Transverse colon (tissue), 4 donors: Measurements from ENCODE around the gene OR9G4.

Experiments
- EP300 ChIP-seq: sonication (generic); formaldehyde crosslinking; IDR thresholded peaks from one replicate; pipeline ENCODE4 v1.6.1; 2017; ENCODE audit warnings: antibody characterized with exemption, low read depth
- POLR2A ChIP-seq: fragments of 450-650 bp; IDR thresholded peaks from one replicate; pipeline ENCODE4 v1.6.1; 2016; ENCODE audit warnings: antibody characterized with exemption, mild to moderate bottlenecking, moderate library complexity
- POLR2AphosphoS5 ChIP-seq, 3 donors: sonication (generic); formaldehyde crosslinking; IDR thresholded peaks; one replicate each; pipeline ENCODE4 v1.6.1; 2016; ENCODE audit warnings: antibody characterized with exemption in 3 of 3
- TF ChIP-seq, protein P1 (sequence below), 5 experiments: fragments of 200-600 bp in 3 of 5; fragments of 450-650 bp in 2 of 5; sonication (generic) in 3 of 5; IDR thresholded peaks; 1 replicate in 2 of 5; 2 replicates in 3 of 5; pipeline ENCODE4 v1.5.1; 2016 to 2017; ENCODE audit warnings: antibody characterized with exemption in 5 of 5, inconsistent platforms in 3 of 5, mild to moderate bottlenecking in 2 of 5, moderate library complexity in 1 of 5

DNA sequence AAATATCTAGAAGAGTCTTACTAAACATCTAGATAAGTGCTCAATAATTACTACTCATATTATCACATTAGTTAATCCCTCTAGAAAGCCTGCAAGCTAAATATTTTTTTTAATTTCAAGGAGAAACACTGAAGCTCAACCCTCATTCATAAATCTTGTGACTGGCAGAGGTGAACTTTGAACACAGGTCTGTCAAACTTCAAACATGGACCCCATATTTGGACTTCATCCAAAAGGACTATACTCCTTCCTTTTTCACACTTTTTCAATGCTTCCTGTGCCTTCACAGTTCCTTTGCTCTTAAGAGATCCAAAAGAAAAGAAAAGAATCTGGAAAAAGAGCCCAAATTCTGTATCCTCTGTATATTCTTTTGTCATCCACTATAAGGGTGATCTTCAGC is 28.3 kb upstream of the OR9G4 start:
- TF ChIP-seq, protein P1, sequence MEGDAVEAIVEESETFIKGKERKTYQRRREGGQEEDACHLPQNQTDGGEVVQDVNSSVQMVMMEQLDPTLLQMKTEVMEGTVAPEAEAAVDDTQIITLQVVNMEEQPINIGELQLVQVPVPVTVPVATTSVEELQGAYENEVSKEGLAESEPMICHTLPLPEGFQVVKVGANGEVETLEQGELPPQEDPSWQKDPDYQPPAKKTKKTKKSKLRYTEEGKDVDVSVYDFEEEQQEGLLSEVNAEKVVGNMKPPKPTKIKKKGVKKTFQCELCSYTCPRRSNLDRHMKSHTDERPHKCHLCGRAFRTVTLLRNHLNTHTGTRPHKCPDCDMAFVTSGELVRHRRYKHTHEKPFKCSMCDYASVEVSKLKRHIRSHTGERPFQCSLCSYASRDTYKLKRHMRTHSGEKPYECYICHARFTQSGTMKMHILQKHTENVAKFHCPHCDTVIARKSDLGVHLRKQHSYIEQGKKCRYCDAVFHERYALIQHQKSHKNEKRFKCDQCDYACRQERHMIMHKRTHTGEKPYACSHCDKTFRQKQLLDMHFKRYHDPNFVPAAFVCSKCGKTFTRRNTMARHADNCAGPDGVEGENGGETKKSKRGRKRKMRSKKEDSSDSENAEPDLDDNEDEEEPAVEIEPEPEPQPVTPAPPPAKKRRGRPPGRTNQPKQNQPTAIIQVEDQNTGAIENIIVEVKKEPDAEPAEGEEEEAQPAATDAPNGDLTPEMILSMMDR (IDR thresholded peaks at IDR 0.05): no peak
- no peak for TF ChIP-seq POLR2A
- no peak for TF ChIP-seq POLR2AphosphoS5 (IDR thresholded peaks at IDR 0.05)
- no peak for TF ChIP-seq EP300
